ENCODE results near the gene THRAP3.
A peak's percentile ranks its signal among the peaks of the same experiment; 100 is the strongest.

Gene THRAP3

GRCh38 chr1:36354486-36354885, 130.2 kb downstream of the THRAP3 start:
- peak; percentile 30 for DNase-seq

Data from eye (tissue), 1 donor.